ENCODE results near the gene FBP2. TPM values are rescaled to one million over a fixed set of nuclear protein-coding genes. Genes with fewer than 3 reads are reported as not detected.

The FBP2 gene
- total and polyA plus RNA-seq, 2 experiments from 2014 or later = not detected

DNA sequence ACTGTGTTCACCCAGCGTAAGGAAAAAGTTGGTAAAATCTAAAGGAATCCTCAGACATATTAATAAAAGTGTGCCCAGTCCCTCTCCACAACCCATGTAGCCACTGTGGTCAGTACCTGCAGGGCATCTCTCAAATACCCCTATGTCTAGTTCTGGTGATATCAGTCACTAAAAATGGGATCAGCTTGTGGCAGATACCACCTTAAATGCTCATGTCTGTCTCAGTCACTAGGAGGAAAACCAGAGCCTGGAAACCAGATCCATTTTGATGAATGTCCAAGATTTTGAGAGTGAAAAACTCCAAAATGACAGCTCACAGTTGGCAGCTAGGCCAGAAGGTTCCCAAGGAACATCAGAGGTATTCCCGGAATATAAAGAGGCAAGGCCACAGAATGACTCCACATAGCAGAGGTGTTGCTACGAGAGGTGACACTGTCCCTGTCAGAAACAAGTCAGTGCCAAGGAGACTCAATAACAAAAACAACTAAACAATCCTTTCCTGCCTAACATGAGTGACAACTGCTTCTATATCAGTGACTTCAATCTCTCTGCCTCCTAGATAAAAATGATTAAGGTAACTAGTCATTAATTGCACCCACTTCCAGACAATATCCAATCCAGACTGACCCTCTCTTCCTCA, 25.3 kb downstream of the FBP2 start:
- peaks cover 2% of the 10 kb centered on the region for H3K27me3 Mint-ChIP-seq (ENCODE audit: insufficient read depth, low read depth, poor library complexity)
- Histone ChIP-seq H3K27ac (ENCODE audit: low read depth) (no peak overlapping the region), H3K79me2 (replicated peaks; ENCODE audit: insufficient read depth) (no peaks in the 10 kb centered on the region), H3F3A (replicated peaks; ENCODE audit: low read depth) (no peaks in the 10 kb centered on the region), H3K27me3 (ENCODE audit: insufficient read depth) (no peaks in the 10 kb centered on the region), H3K4me2 (no peak overlapping the region), H3K9me2 (ENCODE audit: insufficient read depth) (no peaks in the 10 kb centered on the region), H2AFZ (no peak overlapping the region), H3K4me3 (no peak overlapping the region), H4K20me1 (replicated peaks; ENCODE audit: insufficient read depth) (no peaks in the 10 kb centered on the region), H3K4me1 (ENCODE audit: insufficient read depth) (peaks cover 9% of the 10 kb centered on the region), H3K36me3 (ENCODE audit: insufficient read depth) (0 out of 2 replicates have a peak, but pooled peaks cover 6% of the 10 kb centered on the region)
- H3K4me1 Mint-ChIP-seq = peaks cover 12% of the 10 kb centered on the region
- H3K27ac Mint-ChIP-seq = no peak overlapping the region
- ATAC-seq = no peak
- H3K9me3 Mint-ChIP-seq = peaks cover 3% of the 10 kb centered on the region; the same call in 1 of the 3 replicates
- TF ChIP-seq ZNF114 (CRISPR knock-in tag; IDR thresholded peaks at IDR 0.05) (no peak), POLR2AphosphoS5 (IDR thresholded peaks at IDR 0.05; ENCODE audit: low read depth) (no peak), CREB1 (CRISPR knock-in tag; IDR thresholded peaks at IDR 0.05; ENCODE audit: low read depth) (no peak), STAT1 (IDR thresholded peaks at IDR 0.05; ENCODE audit: unreplicated experiment) (no peak), EZH2phosphoT487 (IDR thresholded peaks at IDR 0.05; ENCODE audit: unreplicated experiment) (no peak), JUNB (IDR thresholded peaks at IDR 0.05; ENCODE audit: unreplicated experiment) (no peak), EZH2 (IDR thresholded peaks at IDR 0.05; ENCODE audit: low read depth, unreplicated experiment) (no peak), ZNF331 (CRISPR knock-in tag; IDR thresholded peaks at IDR 0.05; ENCODE audit: low read depth) (no peak), NANOG (IDR thresholded peaks at IDR 0.05; ENCODE audit: borderline replicate concordance) (no peak)
- TF ChIP-seq, protein P1, sequence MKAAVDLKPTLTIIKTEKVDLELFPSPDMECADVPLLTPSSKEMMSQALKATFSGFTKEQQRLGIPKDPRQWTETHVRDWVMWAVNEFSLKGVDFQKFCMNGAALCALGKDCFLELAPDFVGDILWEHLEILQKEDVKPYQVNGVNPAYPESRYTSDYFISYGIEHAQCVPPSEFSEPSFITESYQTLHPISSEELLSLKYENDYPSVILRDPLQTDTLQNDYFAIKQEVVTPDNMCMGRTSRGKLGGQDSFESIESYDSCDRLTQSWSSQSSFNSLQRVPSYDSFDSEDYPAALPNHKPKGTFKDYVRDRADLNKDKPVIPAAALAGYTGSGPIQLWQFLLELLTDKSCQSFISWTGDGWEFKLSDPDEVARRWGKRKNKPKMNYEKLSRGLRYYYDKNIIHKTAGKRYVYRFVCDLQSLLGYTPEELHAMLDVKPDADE (IDR thresholded peaks at IDR 0.05) = no peak
- TF ChIP-seq, protein P2, sequence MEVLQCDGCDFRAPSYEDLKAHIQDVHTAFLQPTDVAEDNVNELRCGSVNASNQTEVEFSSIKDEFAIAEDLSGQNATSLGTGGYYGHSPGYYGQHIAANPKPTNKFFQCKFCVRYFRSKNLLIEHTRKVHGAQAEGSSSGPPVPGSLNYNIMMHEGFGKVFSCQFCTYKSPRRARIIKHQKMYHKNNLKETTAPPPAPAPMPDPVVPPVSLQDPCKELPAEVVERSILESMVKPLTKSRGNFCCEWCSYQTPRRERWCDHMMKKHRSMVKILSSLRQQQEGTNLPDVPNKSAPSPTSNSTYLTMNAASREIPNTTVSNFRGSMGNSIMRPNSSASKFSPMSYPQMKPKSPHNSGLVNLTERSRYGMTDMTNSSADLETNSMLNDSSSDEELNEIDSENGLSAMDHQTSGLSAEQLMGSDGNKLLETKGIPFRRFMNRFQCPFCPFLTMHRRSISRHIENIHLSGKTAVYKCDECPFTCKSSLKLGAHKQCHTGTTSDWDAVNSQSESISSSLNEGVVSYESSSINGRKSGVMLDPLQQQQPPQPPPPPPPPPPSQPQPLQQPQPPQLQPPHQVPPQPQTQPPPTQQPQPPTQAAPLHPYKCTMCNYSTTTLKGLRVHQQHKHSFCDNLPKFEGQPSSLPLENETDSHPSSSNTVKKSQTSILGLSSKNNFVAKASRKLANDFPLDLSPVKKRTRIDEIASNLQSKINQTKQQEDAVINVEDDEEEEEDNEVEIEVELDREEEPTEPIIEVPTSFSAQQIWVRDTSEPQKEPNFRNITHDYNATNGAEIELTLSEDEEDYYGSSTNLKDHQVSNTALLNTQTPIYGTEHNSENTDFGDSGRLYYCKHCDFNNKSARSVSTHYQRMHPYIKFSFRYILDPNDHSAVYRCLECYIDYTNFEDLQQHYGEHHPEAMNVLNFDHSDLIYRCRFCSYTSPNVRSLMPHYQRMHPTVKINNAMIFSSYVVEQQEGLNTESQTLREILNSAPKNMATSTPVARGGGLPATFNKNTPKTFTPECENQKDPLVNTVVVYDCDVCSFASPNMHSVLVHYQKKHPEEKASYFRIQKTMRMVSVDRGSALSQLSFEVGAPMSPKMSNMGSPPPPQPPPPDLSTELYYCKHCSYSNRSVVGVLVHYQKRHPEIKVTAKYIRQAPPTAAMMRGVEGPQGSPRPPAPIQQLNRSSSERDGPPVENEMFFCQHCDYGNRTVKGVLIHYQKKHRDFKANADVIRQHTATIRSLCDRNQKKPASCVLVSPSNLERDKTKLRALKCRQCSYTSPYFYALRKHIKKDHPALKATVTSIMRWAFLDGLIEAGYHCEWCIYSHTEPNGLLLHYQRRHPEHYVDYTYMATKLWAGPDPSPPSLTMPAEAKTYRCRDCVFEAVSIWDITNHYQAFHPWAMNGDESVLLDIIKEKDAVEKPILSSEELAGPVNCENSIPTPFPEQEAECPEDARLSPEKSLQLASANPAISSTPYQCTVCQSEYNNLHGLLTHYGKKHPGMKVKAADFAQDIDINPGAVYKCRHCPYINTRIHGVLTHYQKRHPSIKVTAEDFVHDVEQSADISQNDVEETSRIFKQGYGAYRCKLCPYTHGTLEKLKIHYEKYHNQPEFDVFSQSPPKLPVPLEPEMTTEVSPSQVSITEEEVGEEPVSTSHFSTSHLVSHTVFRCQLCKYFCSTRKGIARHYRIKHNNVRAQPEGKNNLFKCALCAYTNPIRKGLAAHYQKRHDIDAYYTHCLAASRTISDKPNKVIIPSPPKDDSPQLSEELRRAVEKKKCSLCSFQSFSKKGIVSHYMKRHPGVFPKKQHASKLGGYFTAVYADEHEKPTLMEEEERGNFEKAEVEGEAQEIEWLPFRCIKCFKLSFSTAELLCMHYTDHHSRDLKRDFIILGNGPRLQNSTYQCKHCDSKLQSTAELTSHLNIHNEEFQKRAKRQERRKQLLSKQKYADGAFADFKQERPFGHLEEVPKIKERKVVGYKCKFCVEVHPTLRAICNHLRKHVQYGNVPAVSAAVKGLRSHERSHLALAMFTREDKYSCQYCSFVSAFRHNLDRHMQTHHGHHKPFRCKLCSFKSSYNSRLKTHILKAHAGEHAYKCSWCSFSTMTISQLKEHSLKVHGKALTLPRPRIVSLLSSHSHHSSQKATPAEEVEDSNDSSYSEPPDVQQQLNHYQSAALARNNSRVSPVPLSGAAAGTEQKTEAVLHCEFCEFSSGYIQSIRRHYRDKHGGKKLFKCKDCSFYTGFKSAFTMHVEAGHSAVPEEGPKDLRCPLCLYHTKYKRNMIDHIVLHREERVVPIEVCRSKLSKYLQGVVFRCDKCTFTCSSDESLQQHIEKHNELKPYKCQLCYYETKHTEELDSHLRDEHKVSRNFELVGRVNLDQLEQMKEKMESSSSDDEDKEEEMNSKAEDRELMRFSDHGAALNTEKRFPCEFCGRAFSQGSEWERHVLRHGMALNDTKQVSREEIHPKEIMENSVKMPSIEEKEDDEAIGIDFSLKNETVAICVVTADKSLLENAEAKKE (CRISPR knock-in tag; IDR thresholded peaks at IDR 0.05) = no peak
- TF ChIP-seq, protein P3, sequence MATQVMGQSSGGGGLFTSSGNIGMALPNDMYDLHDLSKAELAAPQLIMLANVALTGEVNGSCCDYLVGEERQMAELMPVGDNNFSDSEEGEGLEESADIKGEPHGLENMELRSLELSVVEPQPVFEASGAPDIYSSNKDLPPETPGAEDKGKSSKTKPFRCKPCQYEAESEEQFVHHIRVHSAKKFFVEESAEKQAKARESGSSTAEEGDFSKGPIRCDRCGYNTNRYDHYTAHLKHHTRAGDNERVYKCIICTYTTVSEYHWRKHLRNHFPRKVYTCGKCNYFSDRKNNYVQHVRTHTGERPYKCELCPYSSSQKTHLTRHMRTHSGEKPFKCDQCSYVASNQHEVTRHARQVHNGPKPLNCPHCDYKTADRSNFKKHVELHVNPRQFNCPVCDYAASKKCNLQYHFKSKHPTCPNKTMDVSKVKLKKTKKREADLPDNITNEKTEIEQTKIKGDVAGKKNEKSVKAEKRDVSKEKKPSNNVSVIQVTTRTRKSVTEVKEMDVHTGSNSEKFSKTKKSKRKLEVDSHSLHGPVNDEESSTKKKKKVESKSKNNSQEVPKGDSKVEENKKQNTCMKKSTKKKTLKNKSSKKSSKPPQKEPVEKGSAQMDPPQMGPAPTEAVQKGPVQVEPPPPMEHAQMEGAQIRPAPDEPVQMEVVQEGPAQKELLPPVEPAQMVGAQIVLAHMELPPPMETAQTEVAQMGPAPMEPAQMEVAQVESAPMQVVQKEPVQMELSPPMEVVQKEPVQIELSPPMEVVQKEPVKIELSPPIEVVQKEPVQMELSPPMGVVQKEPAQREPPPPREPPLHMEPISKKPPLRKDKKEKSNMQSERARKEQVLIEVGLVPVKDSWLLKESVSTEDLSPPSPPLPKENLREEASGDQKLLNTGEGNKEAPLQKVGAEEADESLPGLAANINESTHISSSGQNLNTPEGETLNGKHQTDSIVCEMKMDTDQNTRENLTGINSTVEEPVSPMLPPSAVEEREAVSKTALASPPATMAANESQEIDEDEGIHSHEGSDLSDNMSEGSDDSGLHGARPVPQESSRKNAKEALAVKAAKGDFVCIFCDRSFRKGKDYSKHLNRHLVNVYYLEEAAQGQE (IDR thresholded peaks at IDR 0.05; ENCODE audit: unreplicated experiment) = no peak
- TF ChIP-seq, protein P4, sequence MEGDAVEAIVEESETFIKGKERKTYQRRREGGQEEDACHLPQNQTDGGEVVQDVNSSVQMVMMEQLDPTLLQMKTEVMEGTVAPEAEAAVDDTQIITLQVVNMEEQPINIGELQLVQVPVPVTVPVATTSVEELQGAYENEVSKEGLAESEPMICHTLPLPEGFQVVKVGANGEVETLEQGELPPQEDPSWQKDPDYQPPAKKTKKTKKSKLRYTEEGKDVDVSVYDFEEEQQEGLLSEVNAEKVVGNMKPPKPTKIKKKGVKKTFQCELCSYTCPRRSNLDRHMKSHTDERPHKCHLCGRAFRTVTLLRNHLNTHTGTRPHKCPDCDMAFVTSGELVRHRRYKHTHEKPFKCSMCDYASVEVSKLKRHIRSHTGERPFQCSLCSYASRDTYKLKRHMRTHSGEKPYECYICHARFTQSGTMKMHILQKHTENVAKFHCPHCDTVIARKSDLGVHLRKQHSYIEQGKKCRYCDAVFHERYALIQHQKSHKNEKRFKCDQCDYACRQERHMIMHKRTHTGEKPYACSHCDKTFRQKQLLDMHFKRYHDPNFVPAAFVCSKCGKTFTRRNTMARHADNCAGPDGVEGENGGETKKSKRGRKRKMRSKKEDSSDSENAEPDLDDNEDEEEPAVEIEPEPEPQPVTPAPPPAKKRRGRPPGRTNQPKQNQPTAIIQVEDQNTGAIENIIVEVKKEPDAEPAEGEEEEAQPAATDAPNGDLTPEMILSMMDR (conservative IDR thresholded peaks at IDR 0.05; ENCODE audit: low read depth in 2 of 2) = no peak
- no peak for DNase-seq (ENCODE audit: low spot score)
- no peak overlapping the region for H3K4me3 Mint-ChIP-seq
- H3K36me3 Mint-ChIP-seq (ENCODE audit: low read depth) = peaks cover 14% of the 10 kb centered on the region; the same call in 2 of the 3 replicates
